GM12878 (cell line): ENCODE measurements around the gene PRKAG2. TPM values are rescaled to one million over a fixed set of nuclear protein-coding genes. Genes with fewer than 3 reads are reported as not detected.

ENCODE experiments used
- ATAC-seq: fragments of 200-7000 bp; cut with Tn5 transposase; 3 replicates; pipeline ENCODE4 v1.9.1; 2020; ENCODE audit warnings: mild to moderate bottlenecking, moderate library complexity
- BruUV-seq: library from RNA; stranded (reverse); fragments of 400-500 nt; replicated peaks from 2 replicates; lab custom pipeline; 2021; lab: Mats Ljungman, UMichigan
- CTCF ChIA-PET: fragments of 300-600 bp; sonication (Branson Sonifier 250); formaldehyde crosslinking; extraction: SDS; loops from one replicate; lab custom pipeline; 2021; ENCODE audit warnings: inconsistent platforms; lab: Yijun Ruan, JAX
- POLR2A ChIA-PET: fragments of 350-600 bp; formaldehyde crosslinking; extraction: SDS; loops from one replicate; lab custom pipeline; 2021; ENCODE audit warnings: inconsistent platforms; lab: Charles Lee
- RAD21 ChIA-PET: fragments of 300-600 bp; sonication (Branson Sonifier 250); formaldehyde crosslinking; loops from one replicate; lab custom pipeline; 2023; ENCODE audit warnings: antibody characterized with exemption; ENCODE audit not compliant: unreplicated experiment; lab: Charles Lee
- SMC1A ChIA-PET: fragments of 300-600 bp; sonication (Branson Sonifier 250); formaldehyde crosslinking; loops from one replicate; lab custom pipeline; 2023; ENCODE audit not compliant: unreplicated experiment, uncharacterized antibody; lab: Charles Lee
- DNase-seq: peaks from one replicate; pipeline ENCODE4 v3.0.0-alpha.2; 2011; ENCODE audit warnings: low read depth, low spot score
- FAIRE-seq: peaks from 3 replicates; lab custom pipeline; 2011; peaks lifted over from hg19 to GRCh38; lab: Jason Lieb, UNC
- H2AFZ ChIP-seq: 2 replicates; pipeline ENCODE4 v1.6.0; 2011; ENCODE audit warnings: low read depth, low read length, control low read depth; ENCODE audit not compliant: control insufficient read depth
- H3K27ac ChIP-seq: 2 replicates; pipeline ENCODE4 v1.5.1; 2011; ENCODE audit warnings: control low read depth; ENCODE audit not compliant: control insufficient read depth, insufficient read depth
- H3K27me3 ChIP-seq, 2 experiments: replicated peaks in 1 of 2; 2 replicates each; pipeline versions ENCODE4 v1.6.0 to v1.6.1; 2011; ENCODE audit warnings: low read length in 1 of 2; ENCODE audit not compliant: control insufficient read depth in 2 of 2, insufficient read depth in 2 of 2
- H3K36me3 ChIP-seq, 2 experiments: 2 replicates each; pipeline ENCODE4 v1.5.1; 2011; ENCODE audit warnings: low read length in 1 of 2; ENCODE audit not compliant: control insufficient read depth in 2 of 2, insufficient read depth in 2 of 2
- H3K4me1 ChIP-seq: 2 replicates; pipeline ENCODE4 v1.6.1; 2011; ENCODE audit warnings: mild to moderate bottlenecking, low read length, moderate library complexity, mixed read lengths; ENCODE audit not compliant: control insufficient read depth, insufficient read depth
- H3K4me2 ChIP-seq: 2 replicates; pipeline ENCODE4 v1.6.0; 2011; ENCODE audit warnings: control low read depth; ENCODE audit not compliant: control insufficient read depth, insufficient read depth
- H3K4me3 ChIP-seq: fragments of 200-600 bp; sonication (generic); 2 replicates; pipeline ENCODE4 v1.5.1; 2016
- H3K79me2 ChIP-seq: 2 replicates; pipeline ENCODE4 v1.6.0; 2011; ENCODE audit warnings: low read length; ENCODE audit not compliant: control insufficient read depth, insufficient read depth
- H3K9ac ChIP-seq: 2 replicates; pipeline ENCODE4 v1.8.0; 2011; ENCODE audit warnings: low read length, control low read depth, mixed read lengths; ENCODE audit not compliant: control insufficient read depth, insufficient read depth
- H3K9me3 ChIP-seq: replicated peaks from 3 replicates; pipeline ENCODE4 v1.5.1; 2011; ENCODE audit warnings: mild to moderate bottlenecking, low read length; ENCODE audit not compliant: control insufficient read depth, insufficient read depth
- H4K20me1 ChIP-seq: 2 replicates; pipeline ENCODE4 v1.6.0; 2011; ENCODE audit not compliant: control insufficient read depth, insufficient read depth
- BCL11A ChIP-seq: IDR thresholded peaks from 2 replicates; pipeline ENCODE4 v1.6.1; 2011; ENCODE audit warnings: low read depth, low read length
- CEBPB ChIP-seq, 2 experiments: fragments of 150-350 bp in 1 of 2; IDR thresholded peaks; 2 replicates each; pipeline ENCODE4 v1.6.1; 2012 to 2014; ENCODE audit warnings: low read depth in 2 of 2, low read length in 2 of 2, borderline replicate concordance in 1 of 2, inconsistent platforms in 1 of 2
- CHD4 ChIP-seq: fragments of 200-600 bp; sonication (generic); IDR thresholded peaks from 2 replicates; pipeline ENCODE4 v1.6.1; 2016; ENCODE audit warnings: mild to moderate bottlenecking
- EGR1 ChIP-seq, 2 experiments: IDR thresholded peaks; 1 replicate in 1 of 2; 2 replicates in 1 of 2; pipeline ENCODE4 v1.6.1; 2011 to 2012; ENCODE audit warnings: low read depth in 2 of 2, low read length in 2 of 2, borderline replicate concordance in 1 of 2, mild to moderate bottlenecking in 1 of 2, moderate library complexity in 1 of 2
- PBX3 ChIP-seq: IDR thresholded peaks from 2 replicates; pipeline ENCODE4 v1.6.1; 2011; ENCODE audit warnings: mild to moderate bottlenecking, low read depth, low read length, moderate library complexity; ENCODE audit not compliant: insufficient replicate concordance
- SKIL ChIP-seq: fragments of 450-650 bp; IDR thresholded peaks from 2 replicates; pipeline ENCODE4 v1.6.1; 2017; ENCODE audit warnings: mild to moderate bottlenecking, low read depth, inconsistent platforms; ENCODE audit not compliant: poor library complexity, severe bottlenecking
- USF2 ChIP-seq: IDR thresholded peaks from 2 replicates; pipeline ENCODE4 v1.6.1; 2011; ENCODE audit warnings: low read depth, low read length, improper control_type of control experiment, borderline replicate concordance
- WGBS: methylation state at CpG from one replicate; pipeline ENCODE4 v1.1.6; 2016; ENCODE audit warnings: low lambda C conversion rate; ENCODE audit not compliant: insufficient replicate concordance, insufficient coverage; ENCODE audit errors: missing lambda C conversion rate; 5-methylcytosine and 5-hydroxymethylcytosine counted together
- in situ Hi-C: fragments of 300-500 bp; cut with MboI; formaldehyde crosslinking; loops from 9 replicates; pipeline ENCODE4 v1.14.3; 2018; ENCODE audit warnings: mixed read lengths
- intact Hi-C: fragments of 100-400 bp; cut with micrococcal nuclease; formaldehyde crosslinking; loops from one replicate; pipeline ENCODE4 v1.14.2; 2022; ENCODE audit not compliant: unreplicated experiment
- polyA plus RNA-seq, 11 experiments: library from polyadenylated mRNA; depleted of rRNA in 4 of 11; unstranded in 6 of 11; stranded (reverse) in 5 of 11; fragments of >200 nt; fragmentation: Nextera tagmentation in 4 of 11; fragmentation: Illumina TruSeq in 1 of 11; extraction: Ambion mirVana in 4 of 11; extraction: Trizol in 1 of 11; gene quantifications; 1 replicate in 1 of 11; 2 replicates in 10 of 11; pipeline versions ENCODE4 v1.2.1 to v1.2.3, GENCODE V29; 2011 to 2016; ENCODE audit warnings: inconsistent platforms in 2 of 11, missing spikeins in 2 of 11, low read depth in 1 of 11
- total RNA-seq, 4 experiments: library from RNA; depleted of rRNA in 3 of 4; stranded (reverse); fragments of >200 nt in 3 of 4; fragmentation: Illumina TruSeq in 1 of 4; extraction: Trizol in 1 of 4; gene quantifications; 2 replicates each; pipeline versions ENCODE4 v1.2.1 to v1.2.3, GENCODE V29; 2013 to 2021

PRKAG2 gene
- total and polyA plus RNA-seq, 10 of the 15 experiments (the other 5 are each of a cell fraction or from before 2014, with no cell fraction given) = 3.4 to 8.9 (median 6.8) TPM

- no peak for TF ChIP-seq BCL11A
- TF ChIP-seq USF2 = no peak
- no peak for TF ChIP-seq CEBPB (IDR thresholded peaks at IDR 0.05; ENCODE audit: borderline replicate concordance in 1 of 2, low read depth in 2 of 2, low read length in 2 of 2)
- TF ChIP-seq EGR1 (IDR thresholded peaks at IDR 0.05; ENCODE audit: borderline replicate concordance in 1 of 2, low read depth in 2 of 2, low read length in 2 of 2) = no peak
- TF ChIP-seq SKIL = no peak
Observed at GRCh38 chr7:151815419-151815818, 61.5 kb downstream of the PRKAG2 start (continued).

GRCh38 chr7:151814400-151815009, 62.4 kb downstream of the PRKAG2 start:
- ChIA-PET CTCF (no interaction called here), RAD21 (no interaction called here), POLR2A (no interaction called here), SMC1A (no interaction called here)
- Histone ChIP-seq H3K36me3 (no peaks in the 10 kb centered on the region), H3K9ac (no peak overlapping the region), H3K27ac (no peak overlapping the region), H3K79me2 (no peaks in the 10 kb centered on the region), H3K27me3 (peaks cover 0 to 4% of the 10 kb centered on the region in 2 experiments; a peak in 3 of 4 replicates), H3K9me3 (no peaks in the 10 kb centered on the region), H3K4me1 (no peaks in the 10 kb centered on the region), H2AFZ (no peak overlapping the region), H3K4me3 (no peak overlapping the region), H3K4me2 (no peak overlapping the region), H4K20me1 (no peaks in the 10 kb centered on the region)
- FAIRE-seq = no peak
- 75% methylated on average over 18 of the region's 18 CpGs for WGBS
- DNase-seq = no peak
- BruUV-seq = no TSS peak
- intact Hi-C loops (no loop called here), in situ Hi-C loops (no loop called here)
- TF ChIP-seq PBX3 (no peak), CHD4 (no peak)
- no peak for ATAC-seq
